Measurements from ENCODE around the gene EFCAB10. TPM values are rescaled to one million over a fixed set of nuclear protein-coding genes. Genes with fewer than 3 reads are reported as not detected.
"Not testable (repeated sequence)": the region's sequence is repeated elsewhere in the genome, so short reads cannot be mapped to it uniquely, and the experiment has no call there.

Gene EFCAB10
- total RNA-seq, 1 experiment from 2014 or later: not detected

DNA sequence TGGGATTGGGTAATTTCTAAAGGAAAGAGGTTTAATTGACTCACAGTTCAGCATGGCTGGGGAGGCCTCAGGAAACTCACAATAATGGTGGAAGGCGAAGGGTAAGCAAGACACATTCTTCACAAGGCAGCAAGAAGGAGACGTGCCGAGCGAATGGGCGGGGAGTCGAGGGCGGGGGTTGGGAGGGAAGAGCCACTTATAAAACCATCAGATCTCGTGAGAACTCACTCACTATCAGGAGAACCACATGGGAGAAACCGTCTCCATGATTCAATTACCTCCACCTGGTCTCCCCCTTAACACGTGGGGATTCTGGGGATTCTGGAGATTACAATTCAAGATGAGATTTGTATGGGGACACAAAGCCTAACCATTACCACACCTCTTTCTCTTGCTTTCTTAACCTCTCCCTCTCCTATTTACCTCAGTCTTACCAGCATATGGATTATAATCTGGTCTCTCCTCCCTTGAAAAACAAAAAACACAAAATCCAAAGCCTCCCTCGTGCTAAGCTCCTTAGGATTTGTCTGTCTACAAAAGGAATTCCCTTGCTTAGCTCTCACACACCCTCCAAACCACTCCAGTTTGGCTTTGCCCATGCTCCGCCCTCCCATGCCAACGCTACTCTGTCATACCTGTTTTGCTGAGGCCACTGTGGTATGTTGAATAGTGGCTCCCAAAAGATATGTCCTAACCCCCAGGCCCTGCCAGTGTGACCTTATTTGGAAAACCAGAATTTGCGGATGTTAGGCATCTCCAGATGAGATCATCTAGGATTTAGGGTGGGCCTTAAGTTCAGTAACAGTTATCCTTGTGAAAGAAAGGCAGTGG lies 19.6 kb upstream of the EFCAB10 start:
- BruUV-seq (replicated peaks): no TSS peak
- Mint-ChIP-seq H3K27me3 (ENCODE audit: unreplicated experiment) (peaks cover 12% of the 10 kb centered on the region), H3K36me3 (ENCODE audit: insufficient read depth, unreplicated experiment) (no peaks in the 10 kb centered on the region), H3K4me1 (ENCODE audit: low read depth, unreplicated experiment) (no peaks in the 10 kb centered on the region), H3K9me3 (ENCODE audit: low read depth, unreplicated experiment) (no peaks in the 10 kb centered on the region), H3K4me3 (ENCODE audit: low read depth, unreplicated experiment) (no peak overlapping the region), H3K27ac (ENCODE audit: unreplicated experiment) (no peak overlapping the region)
- TF ChIP-seq, protein P1, sequence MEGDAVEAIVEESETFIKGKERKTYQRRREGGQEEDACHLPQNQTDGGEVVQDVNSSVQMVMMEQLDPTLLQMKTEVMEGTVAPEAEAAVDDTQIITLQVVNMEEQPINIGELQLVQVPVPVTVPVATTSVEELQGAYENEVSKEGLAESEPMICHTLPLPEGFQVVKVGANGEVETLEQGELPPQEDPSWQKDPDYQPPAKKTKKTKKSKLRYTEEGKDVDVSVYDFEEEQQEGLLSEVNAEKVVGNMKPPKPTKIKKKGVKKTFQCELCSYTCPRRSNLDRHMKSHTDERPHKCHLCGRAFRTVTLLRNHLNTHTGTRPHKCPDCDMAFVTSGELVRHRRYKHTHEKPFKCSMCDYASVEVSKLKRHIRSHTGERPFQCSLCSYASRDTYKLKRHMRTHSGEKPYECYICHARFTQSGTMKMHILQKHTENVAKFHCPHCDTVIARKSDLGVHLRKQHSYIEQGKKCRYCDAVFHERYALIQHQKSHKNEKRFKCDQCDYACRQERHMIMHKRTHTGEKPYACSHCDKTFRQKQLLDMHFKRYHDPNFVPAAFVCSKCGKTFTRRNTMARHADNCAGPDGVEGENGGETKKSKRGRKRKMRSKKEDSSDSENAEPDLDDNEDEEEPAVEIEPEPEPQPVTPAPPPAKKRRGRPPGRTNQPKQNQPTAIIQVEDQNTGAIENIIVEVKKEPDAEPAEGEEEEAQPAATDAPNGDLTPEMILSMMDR (IDR thresholded peaks at IDR 0.05; ENCODE audit: unreplicated experiment): no peak
- intact Hi-C loops (cut with micrococcal nuclease; ENCODE audit: unreplicated experiment): no loop called here
- CTCF ChIA-PET: no interaction called here
- DNase-seq: no peak

DNA sequence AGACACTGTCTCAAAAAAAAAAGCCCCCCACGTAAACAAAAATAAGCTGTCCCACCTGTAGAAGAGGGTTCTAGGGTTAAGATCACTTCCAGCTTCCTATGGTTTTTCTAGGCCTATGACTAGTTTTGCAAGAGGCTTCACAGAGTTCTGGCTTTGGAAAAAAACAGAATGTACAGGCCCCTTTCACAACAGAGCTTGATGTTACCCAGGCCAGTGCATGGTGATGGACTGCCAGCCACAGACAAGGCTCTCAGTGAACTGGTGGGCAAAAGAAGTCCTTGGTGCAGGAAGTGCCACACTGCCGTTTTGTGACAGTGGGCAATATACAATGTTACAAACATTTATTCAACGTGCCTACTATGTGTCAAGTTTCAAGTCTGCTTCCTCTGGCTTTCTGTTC lies 18.3 kb upstream of the EFCAB10 start:
- no peak overlapping the region for H3K27ac Mint-ChIP-seq (ENCODE audit: unreplicated experiment)
- CTCF ChIA-PET: interaction anchor here (1.1 kb wide), 1 partner anchor 14 kb away, joined by 3 read pairs; no protein-coding TSS in a partner anchor
- no peaks in the 10 kb centered on the region for H3K4me1 Mint-ChIP-seq (ENCODE audit: low read depth, unreplicated experiment)
- H3K9me3 Mint-ChIP-seq (ENCODE audit: low read depth, unreplicated experiment): no peaks in the 10 kb centered on the region
- H3K27me3 Mint-ChIP-seq (ENCODE audit: unreplicated experiment): peaks cover 12% of the 10 kb centered on the region
- no TSS peak for BruUV-seq (replicated peaks)
- intact Hi-C loops (cut with micrococcal nuclease; ENCODE audit: unreplicated experiment): no loop called here
- no peaks in the 10 kb centered on the region for H3K36me3 Mint-ChIP-seq (ENCODE audit: insufficient read depth, unreplicated experiment)
- TF ChIP-seq, protein P1 (IDR thresholded peaks at IDR 0.05; ENCODE audit: unreplicated experiment): no peak
- no peak overlapping the region for H3K4me3 Mint-ChIP-seq (ENCODE audit: low read depth, unreplicated experiment)
- no peak for DNase-seq

DNA sequence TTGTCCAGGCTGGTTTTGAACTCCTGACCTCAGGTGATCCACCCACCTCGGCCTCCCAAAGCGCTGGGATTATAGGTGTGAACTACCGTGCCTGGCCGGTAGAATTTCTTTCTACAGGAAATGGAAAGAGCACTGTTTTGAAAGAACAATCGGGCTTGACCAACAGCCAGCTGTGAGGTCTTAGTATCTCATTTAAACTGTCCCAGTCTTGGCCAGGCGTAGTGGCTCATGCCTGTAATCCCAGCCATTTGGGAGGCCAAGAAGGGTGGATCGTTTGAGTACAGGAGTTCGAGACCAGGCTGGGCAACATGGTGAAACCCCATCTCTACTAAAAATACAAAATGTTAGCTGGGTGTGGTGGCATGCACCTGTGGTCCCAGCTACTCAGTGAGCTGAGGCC lies 17.8 kb upstream of the EFCAB10 start:
- H3K4me1 Mint-ChIP-seq (ENCODE audit: low read depth, unreplicated experiment); H3K9me3 Mint-ChIP-seq (ENCODE audit: low read depth, unreplicated experiment); DNase-seq; H3K27ac Mint-ChIP-seq (ENCODE audit: unreplicated experiment); H3K4me3 Mint-ChIP-seq (ENCODE audit: low read depth, unreplicated experiment); BruUV-seq (replicated peaks); intact Hi-C loops (cut with micrococcal nuclease; ENCODE audit: unreplicated experiment); H3K36me3 Mint-ChIP-seq (ENCODE audit: insufficient read depth, unreplicated experiment): not testable (repeated sequence)
- H3K27me3 Mint-ChIP-seq (ENCODE audit: unreplicated experiment): peaks cover 12% of the 10 kb centered on the region
- CTCF ChIA-PET: interaction anchor here (1.1 kb wide), 1 partner anchor 14 kb away, joined by 3 read pairs; no protein-coding TSS in a partner anchor

DNA sequence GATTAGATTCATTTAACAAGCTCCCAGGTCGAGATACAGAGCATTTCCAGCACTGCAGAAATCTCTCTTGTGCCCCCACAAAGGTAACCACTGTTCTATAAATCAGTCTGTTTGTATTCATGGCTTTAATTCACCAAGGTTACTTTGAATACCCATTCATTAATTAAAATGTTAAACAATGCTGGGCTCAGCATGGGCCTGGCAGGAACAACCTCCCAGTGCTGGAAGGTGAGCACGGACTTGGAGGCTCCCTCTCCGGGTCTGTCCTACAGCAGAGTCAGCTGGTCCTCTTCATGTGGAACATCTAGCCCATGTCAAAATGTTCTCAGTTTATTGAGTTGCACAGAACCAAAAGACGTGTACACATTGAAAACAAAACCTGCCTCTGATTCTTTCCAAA lies 15.6 kb upstream of the EFCAB10 start:
- H3K36me3 Mint-ChIP-seq (ENCODE audit: insufficient read depth, unreplicated experiment): no peaks in the 10 kb centered on the region
- CTCF ChIA-PET: no interaction called here
- no peaks in the 10 kb centered on the region for H3K4me1 Mint-ChIP-seq (ENCODE audit: low read depth, unreplicated experiment)
- no peaks in the 10 kb centered on the region for H3K9me3 Mint-ChIP-seq (ENCODE audit: low read depth, unreplicated experiment)
- H3K27me3 Mint-ChIP-seq (ENCODE audit: unreplicated experiment): peaks cover 12% of the 10 kb centered on the region
- no peak for DNase-seq
- no peak overlapping the region for H3K27ac Mint-ChIP-seq (ENCODE audit: unreplicated experiment)
- H3K4me3 Mint-ChIP-seq (ENCODE audit: low read depth, unreplicated experiment): no peak overlapping the region
- intact Hi-C loops (cut with micrococcal nuclease; ENCODE audit: unreplicated experiment): no loop called here
- TF ChIP-seq, protein P1 (IDR thresholded peaks at IDR 0.05; ENCODE audit: unreplicated experiment): no peak
- BruUV-seq (replicated peaks): no TSS peak

DNA sequence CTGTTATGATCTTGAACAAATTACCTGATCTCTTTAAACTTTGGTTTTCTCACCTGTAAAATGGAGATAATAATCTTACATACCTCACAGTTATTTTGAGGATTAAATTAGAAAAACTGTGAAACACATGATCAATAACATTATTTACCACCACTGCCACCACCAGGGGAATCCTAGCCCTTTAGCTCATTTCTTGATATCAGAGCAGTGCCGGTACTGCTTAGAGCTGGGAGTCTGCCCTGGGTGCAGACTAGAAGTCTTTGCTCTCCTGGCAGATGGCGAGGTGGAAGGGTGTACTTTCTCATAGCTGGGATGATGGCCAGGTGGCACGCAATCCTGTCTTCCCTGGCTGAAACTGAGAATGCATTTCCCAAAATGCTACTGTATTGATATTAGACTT lies 12.7 kb upstream of the EFCAB10 start:
- Mint-ChIP-seq H3K27ac (ENCODE audit: unreplicated experiment) (no peak overlapping the region), H3K4me3 (ENCODE audit: low read depth, unreplicated experiment) (no peak overlapping the region)

More for the DNA sequence above, 12.7 kb upstream of the EFCAB10 start:
- no peaks in the 10 kb centered on the region for H3K36me3 Mint-ChIP-seq (ENCODE audit: insufficient read depth, unreplicated experiment)
- TF ChIP-seq, protein P1 (IDR thresholded peaks at IDR 0.05; ENCODE audit: unreplicated experiment): no peak
- BruUV-seq (replicated peaks): no TSS peak
- no peaks in the 10 kb centered on the region for H3K4me1 Mint-ChIP-seq (ENCODE audit: low read depth, unreplicated experiment)
- H3K9me3 Mint-ChIP-seq (ENCODE audit: low read depth, unreplicated experiment): no peaks in the 10 kb centered on the region
- intact Hi-C loops (cut with micrococcal nuclease; ENCODE audit: unreplicated experiment): loop anchor here (5.0 kb wide), 1 partner anchor 448 kb away; no protein-coding TSS in a partner anchor
- CTCF ChIA-PET: interaction anchor here (0.9 kb wide), 1 partner anchor 13 kb away, joined by 3 read pairs; the partner anchor contains the start of gene EFCAB10
- DNase-seq: no peak
- H3K27me3 Mint-ChIP-seq (ENCODE audit: unreplicated experiment): peaks cover 12% of the 10 kb centered on the region

Measured in Calu3 (cell line).